WERI-Rb-1 (cell line): Measurements from ENCODE around the gene PTPN3.

Experiments
- DNase-seq: peaks from one replicate; pipeline ENCODE4 v3.0.0-alpha.2; 2020
- H3K27ac ChIP-seq: fragments of 250-450 bp; sonication (Bioruptor Pico); 2 replicates; pipeline ENCODE4 v1.5.1; 2020; ENCODE audit warnings: mild to moderate bottlenecking, moderate library complexity
- H3K27me3 ChIP-seq: fragments of 250-450 bp; sonication (Bioruptor Pico); 2 replicates; pipeline ENCODE4 v1.5.1; 2021; ENCODE audit warnings: mild to moderate bottlenecking, low read depth, moderate library complexity; ENCODE audit not compliant: insufficient read depth, severe bottlenecking
- H3K36me3 ChIP-seq: fragments of 250-450 bp; sonication (Bioruptor Pico); 2 replicates; pipeline ENCODE4 v1.5.1; 2020; ENCODE audit warnings: mild to moderate bottlenecking, moderate library complexity
- H3K4me3 ChIP-seq: 2 replicates; pipeline ENCODE4 v1.5.1; 2011; ENCODE audit warnings: low read depth, mild to moderate bottlenecking, control low read depth, low read length
- H3K9me3 ChIP-seq: fragments of 250-450 bp; sonication (Bioruptor Pico); 2 replicates; pipeline ENCODE4 v1.5.1; 2021; ENCODE audit warnings: mild to moderate bottlenecking, moderate library complexity; ENCODE audit not compliant: severe bottlenecking
- CTCF ChIP-seq: IDR thresholded peaks from 2 replicates; pipeline ENCODE4 v1.5.1; 2011; ENCODE audit warnings: low read depth, mild to moderate bottlenecking, control low read depth, inconsistent platforms, low read length

PTPN3 gene

GRCh38 chr9:109458453-109459211, 39.5 kb downstream of the PTPN3 start:
- H3K36me3 ChIP-seq, result no peaks in the 10 kb centered on the region; the same call in 1 of the 2 replicates
- no peak overlapping the region for H3K27ac ChIP-seq
- no peak for TF ChIP-seq CTCF
- H3K4me3 ChIP-seq, result no peak overlapping the region
- no peaks in the 10 kb centered on the region for H3K9me3 ChIP-seq
- DNase-seq, result no peak
- no peaks in the 10 kb centered on the region for H3K27me3 ChIP-seq

- Histone ChIP-seq H3K9me3 (no peaks in the 10 kb centered on the region), H3K27me3 (no peaks in the 10 kb centered on the region), H3K4me3 (no peak overlapping the region), H3K27ac (no peak overlapping the region), H3K36me3 (no peaks in the 10 kb centered on the region; the same call in 1 of the 2 replicates)
- no peak for DNase-seq
- no peak for TF ChIP-seq CTCF
These were observed 41.3 kb downstream of the PTPN3 start for GRCh38 chr9:109456811-109457210.

- TF ChIP-seq CTCF, result peak; percentile 67
- Histone ChIP-seq H3K27me3 (no peaks in the 10 kb centered on the region), H3K36me3 (no peaks in the 10 kb centered on the region; the same call in 1 of the 2 replicates), H3K4me3 (no peak overlapping the region), H3K27ac (no peak overlapping the region), H3K9me3 (no peaks in the 10 kb centered on the region)
- peak; percentile 38 for DNase-seq
These were observed 42.2 kb downstream of the PTPN3 start for GRCh38 chr9:109455861-109456260.

- Histone ChIP-seq H3K36me3 (no peaks in the 10 kb centered on the region; the same call in 1 of the 2 replicates), H3K4me3 (no peak overlapping the region), H3K9me3 (no peaks in the 10 kb centered on the region), H3K27me3 (no peaks in the 10 kb centered on the region), H3K27ac (no peak overlapping the region)
- no peak for DNase-seq
- TF ChIP-seq CTCF, result peak; percentile 43; the same call in 1 of the 2 replicates
These were observed 42.7 kb downstream of the PTPN3 start for GRCh38 chr9:109455391-109455790.

- Histone ChIP-seq H3K9me3 (no peaks in the 10 kb centered on the region), H3K27ac (no peak overlapping the region), H3K4me3 (no peak overlapping the region), H3K27me3 (no peaks in the 10 kb centered on the region), H3K36me3 (no peaks in the 10 kb centered on the region; the same call in 1 of the 2 replicates)
- TF ChIP-seq CTCF, result no peak
- DNase-seq, result no peak
These were observed 43.4 kb downstream of the PTPN3 start for GRCh38 chr9:109454601-109455155.
